Esophagus squamous epithelium (tissue), 5 donors: ENCODE results near the gene RC3H1. TPM values are rescaled to one million over a fixed set of nuclear protein-coding genes. Genes with fewer than 3 reads are reported as not detected.

Experiments used
- DNase-seq: peaks from one replicate; lab custom pipeline; 2025; lab: John Stamatoyannopoulos, UW
- H3K27ac ChIP-seq, 4 donors: fragments of 200-600 bp; sonication (generic); one replicate each; pipeline ENCODE4 v1.5.1; 2016 to 2019; ENCODE audit warnings: mild to moderate bottlenecking in 1 of 4
- H3K27me3 ChIP-seq, 4 donors: fragments of 200-600 bp; sonication (generic); 1 replicate in 3 of 4; 2 replicates in 1 of 4; pipeline versions ENCODE4 v1.5.1 to v1.6.0; 2017 to 2021; ENCODE audit warnings: antibody characterized with exemption in 1 of 4
- H3K36me3 ChIP-seq, 3 donors: fragments of 200-600 bp; sonication (generic); one replicate each; pipeline ENCODE4 v1.5.1; 2016 to 2019
- H3K4me1 ChIP-seq, 3 donors: fragments of 200-600 bp; sonication (generic); one replicate each; pipeline ENCODE4 v1.5.1; 2017 to 2019
- H3K4me3 ChIP-seq, 4 donors: fragments of 200-600 bp; sonication (generic); 1 replicate in 3 of 4; 2 replicates in 1 of 4; pipeline ENCODE4 v1.5.1; 2016 to 2019; ENCODE audit warnings: mild to moderate bottlenecking in 2 of 4, moderate library complexity in 1 of 4
- H3K9me3 ChIP-seq, 3 donors: fragments of 200-600 bp; sonication (generic); one replicate each; pipeline ENCODE4 v1.5.1; 2016 to 2019
- CTCF ChIP-seq, 6 experiments: fragments of 450-650 bp in 4 of 6; fragments of 200-600 bp in 2 of 6; sonication (generic) in 2 of 6; IDR thresholded peaks; one replicate each; pipeline ENCODE4 v1.5.1; 2016 to 2019; ENCODE audit warnings: antibody characterized with exemption in 6 of 6, mild to moderate bottlenecking in 4 of 6, moderate library complexity in 4 of 6
- POLR2A ChIP-seq, 4 donors: fragments of 450-650 bp; IDR thresholded peaks; one replicate each; pipeline ENCODE4 v1.6.1; 2017; ENCODE audit warnings: antibody characterized with exemption in 4 of 4, mild to moderate bottlenecking in 4 of 4, moderate library complexity in 3 of 4
- WGBS, 2 donors: methylation state at CpG; one replicate each; pipeline ENCODE4 v1.1.5; 2018; 5-methylcytosine and 5-hydroxymethylcytosine counted together
- intact Hi-C: fragments of 100-400 bp; cut with DNase I; formaldehyde crosslinking; loops from one replicate; pipeline ENCODE4 v1.15.0; 2022
- total RNA-seq, 4 donors: library from RNA; depleted of rRNA; stranded (reverse); fragments of >200 nt; gene quantifications; one replicate each; pipeline ENCODE4 v1.1.0, GENCODE V29; 2016
- donor health status: DM: yes; HTN: yes; CAD: no.

Gene RC3H1
- total RNA-seq, 4 donors from 2014 or later = 19.6 to 31.9 (median 28.0) TPM

GRCh38 chr1:173963477-173963876 lies 58.7 kb downstream of the RC3H1 start:
- no peaks in the 10 kb centered on the region for H3K4me1 ChIP-seq
- no peaks in the 10 kb centered on the region for H3K27me3 ChIP-seq
- 88 to 96% methylated on average over 1 of the region's 1 CpG for WGBS, 2 donors
- no peaks in the 10 kb centered on the region for H3K9me3 ChIP-seq
- DNase-seq = no peak
- no peak overlapping the region for H3K27ac ChIP-seq
- intact Hi-C loops = no loop called here
- peaks cover 0 to 100% (median 30%) of the 10 kb centered on the region in 3 donors for H3K36me3 ChIP-seq
- TF ChIP-seq POLR2A (IDR thresholded peaks at IDR 0.05) = no peak
- TF ChIP-seq CTCF (IDR thresholded peaks at IDR 0.05) = no peak
- no peak overlapping the region for H3K4me3 ChIP-seq

GRCh38 chr1:173960625-173961024 lies 61.5 kb downstream of the RC3H1 start:
- Histone ChIP-seq H3K36me3 (peaks cover 4 to 100% (median 29%) of the 10 kb centered on the region in 3 donors), H3K27me3 (no peaks in the 10 kb centered on the region), H3K4me3 (no peak overlapping the region), H3K27ac (no peak overlapping the region), H3K9me3 (no peaks in the 10 kb centered on the region), H3K4me1 (no peaks in the 10 kb centered on the region)
- no peak for DNase-seq
- intact Hi-C loops = no loop called here
- TF ChIP-seq CTCF (IDR thresholded peaks at IDR 0.05) (no peak), POLR2A (IDR thresholded peaks at IDR 0.05) (no peak)
- 68 to 78% methylated on average over 5 of the region's 5 CpGs for whole genome bisulfite sequencing, 2 donors

- Histone ChIP-seq H3K4me3 (no peak overlapping the region), H3K4me1 (no peaks in the 10 kb centered on the region), H3K27me3 (no peaks in the 10 kb centered on the region), H3K27ac (no peak overlapping the region), H3K9me3 (no peaks in the 10 kb centered on the region), H3K36me3 (peaks cover 16 to 98% (median 23%) of the 10 kb centered on the region in 3 donors)
- intact Hi-C loops = no loop called here
- DNase-seq = no peak
- TF ChIP-seq CTCF (IDR thresholded peaks at IDR 0.05) = no peak
- no peak for TF ChIP-seq POLR2A (IDR thresholded peaks at IDR 0.05)
Measured at GRCh38 chr1:173954179-173954578, 68.0 kb downstream of the RC3H1 start.

GRCh38 chr1:173948594-173948993 lies 73.6 kb downstream of the RC3H1 start:
- H3K36me3 ChIP-seq = peaks cover 12 to 98% (median 35%) of the 10 kb centered on the region in 3 donors
- H3K9me3 ChIP-seq = no peaks in the 10 kb centered on the region
- no peak overlapping the region for H3K27ac ChIP-seq
- no peak for DNase-seq
- intact Hi-C loops = no loop called here
- 80 to 94% methylated on average over 4 of the region's 4 CpGs for WGBS, 2 donors
- H3K4me3 ChIP-seq = no peak overlapping the region
- TF ChIP-seq POLR2A (IDR thresholded peaks at IDR 0.05) (no peak), CTCF (IDR thresholded peaks at IDR 0.05) (no peak)
- no peaks in the 10 kb centered on the region for H3K27me3 ChIP-seq
- peaks cover 0 to 9% (median 0%) of the 10 kb centered on the region in 3 donors for H3K4me1 ChIP-seq

GRCh38 chr1:173946380-173946921 lies 75.7 kb downstream of the RC3H1 start:
- H3K4me3 ChIP-seq = no peak overlapping the region
- WGBS, 2 donors = 39 to 54% methylated on average over 4 of the region's 4 CpGs
- intact Hi-C loops = no loop called here
- TF ChIP-seq CTCF (IDR thresholded peaks at IDR 0.05) = no peak
- no peak for TF ChIP-seq POLR2A (IDR thresholded peaks at IDR 0.05)
- H3K4me1 ChIP-seq = peaks cover 0 to 9% (median 0%) of the 10 kb centered on the region in 3 donors
- no peaks in the 10 kb centered on the region for H3K27me3 ChIP-seq
- no peak for DNase-seq
- peaks cover 10 to 100% (median 37%) of the 10 kb centered on the region in 3 donors for H3K36me3 ChIP-seq
- no peaks in the 10 kb centered on the region for H3K9me3 ChIP-seq
- H3K27ac ChIP-seq = no peak overlapping the region
